Neural cell (in vitro differentiated cells): ENCODE results near the gene ZFP42. TPM values are rescaled to one million over a fixed set of nuclear protein-coding genes. Genes with fewer than 3 reads are reported as not detected.

Source experiments
- H2AFZ ChIP-seq: fragments of 200-600, 300-800 bp; sonication (generic), shearing (Covaris generic); 2 replicates; pipeline ENCODE4 v1.6.0; 2014; ENCODE audit warnings: low read depth, mild to moderate bottlenecking, antibody characterized with exemption, low read length, moderate library complexity
- H3F3A ChIP-seq: fragments of 200-600 bp; shearing (Covaris generic); 2 replicates; pipeline ENCODE4 v1.6.1; 2016; ENCODE audit warnings: mild to moderate bottlenecking, moderate library complexity, mixed read lengths, antibody characterized with exemption, low read length; ENCODE audit not compliant: insufficient read depth, poor library complexity, severe bottlenecking
- H3K27ac ChIP-seq: fragments of 200-600, 300-800 bp; sonication (generic), shearing (Covaris generic); 2 replicates; pipeline ENCODE4 v1.5.1; 2014; ENCODE audit warnings: mild to moderate bottlenecking, low read length, moderate library complexity
- H3K27me3 ChIP-seq: fragments of 300-800, 200-600 bp; sonication (generic), shearing (Covaris generic); 2 replicates; pipeline ENCODE4 v1.6.0; 2014; ENCODE audit warnings: mild to moderate bottlenecking, low read depth, low read length, moderate library complexity; ENCODE audit not compliant: insufficient read depth
- H3K36me3 ChIP-seq: fragments of 300-800, 200-600 bp; sonication (generic), shearing (Covaris generic); 2 replicates; pipeline ENCODE4 v1.5.1; 2014; ENCODE audit warnings: mild to moderate bottlenecking, antibody characterized with exemption, low read length, moderate library complexity; ENCODE audit not compliant: insufficient read depth
- H3K4me2 ChIP-seq: fragments of 300-800, 200-600 bp; sonication (generic), shearing (Covaris generic); 2 replicates; pipeline ENCODE4 v1.6.0; 2014; ENCODE audit warnings: mild to moderate bottlenecking, low read length
- H3K4me3 ChIP-seq: fragments of 300-800, 200-600 bp; sonication (generic), shearing (Covaris generic); 2 replicates; pipeline ENCODE4 v1.5.1; 2014; ENCODE audit warnings: mild to moderate bottlenecking, low read length, moderate library complexity
- H3K79me2 ChIP-seq: fragments of 200-600 bp; shearing (Covaris generic); replicated peaks from 2 replicates; pipeline ENCODE4 v1.6.0; 2014; ENCODE audit warnings: mild to moderate bottlenecking, low read length, moderate library complexity; ENCODE audit not compliant: insufficient read depth
- H3K9ac ChIP-seq: fragments of 300-800, 200-600 bp; sonication (generic), shearing (Covaris generic); 2 replicates; pipeline ENCODE4 v1.6.1; 2016; ENCODE audit warnings: mild to moderate bottlenecking, low read length, mixed read lengths
- H3K9me2 ChIP-seq: fragments of 200-600 bp; shearing (Covaris generic); 2 replicates; pipeline ENCODE4 v1.6.1; 2016; ENCODE audit warnings: mild to moderate bottlenecking, low read length, mixed read lengths; ENCODE audit not compliant: insufficient read depth
- H3K9me3 ChIP-seq: fragments of 200-600, 300-800 bp; sonication (generic), shearing (Covaris generic); 2 replicates; pipeline ENCODE4 v1.6.1; 2016; ENCODE audit warnings: mild to moderate bottlenecking, mixed run types, low read length, moderate library complexity, mixed read lengths
- H4K20me1 ChIP-seq: fragments of 200-600 bp; shearing (Covaris generic); 2 replicates; pipeline ENCODE4 v1.6.1; 2016; ENCODE audit warnings: mild to moderate bottlenecking, mixed run types; ENCODE audit not compliant: insufficient read depth
- CTCF ChIP-seq: fragments of 450-650 bp; IDR thresholded peaks from 2 replicates; pipeline ENCODE4 v1.5.1; 2014; ENCODE audit warnings: antibody characterized with exemption, mild to moderate bottlenecking, moderate library complexity; ENCODE audit not compliant: poor library complexity, severe bottlenecking
- EP300 ChIP-seq: fragments of 450-650 bp; conservative IDR thresholded peaks from 2 replicates; pipeline ENCODE4 v1.6.1; 2014; ENCODE audit warnings: antibody characterized with exemption, mild to moderate bottlenecking, moderate library complexity; ENCODE audit not compliant: poor library complexity, severe bottlenecking
- EZH2 ChIP-seq: fragments of 200-600, 300-800 bp; shearing (Covaris generic), sonication (generic); IDR thresholded peaks from 2 replicates; pipeline ENCODE4 v1.6.1; 2014; ENCODE audit warnings: antibody characterized with exemption, low read length, borderline replicate concordance, mild to moderate bottlenecking; ENCODE audit not compliant: insufficient read depth, poor library complexity, severe bottlenecking
- MXI1 ChIP-seq: fragments of 450-650 bp; conservative IDR thresholded peaks from 2 replicates; pipeline ENCODE4 v1.6.1; 2014; ENCODE audit warnings: antibody characterized with exemption, mild to moderate bottlenecking; ENCODE audit not compliant: poor library complexity, severe bottlenecking
- POLR2AphosphoS5 ChIP-seq: IDR thresholded peaks from 2 replicates; pipeline ENCODE4 v1.6.1; 2012
- RAD21 ChIP-seq: fragments of 450-650 bp; conservative IDR thresholded peaks from 2 replicates; pipeline ENCODE4 v1.6.1; 2014; ENCODE audit warnings: antibody characterized with exemption, mild to moderate bottlenecking, moderate library complexity
- SMC3 ChIP-seq: fragments of 450-650 bp; conservative IDR thresholded peaks from 2 replicates; pipeline ENCODE4 v1.6.1; 2014; ENCODE audit warnings: antibody characterized with exemption, mild to moderate bottlenecking, moderate library complexity; ENCODE audit not compliant: poor library complexity
- TAF1 ChIP-seq: IDR thresholded peaks from 2 replicates; pipeline ENCODE4 v1.6.1; 2012; ENCODE audit warnings: low read depth
- polyA plus RNA-seq: library from polyadenylated mRNA; depleted of rRNA; stranded (reverse); fragments of >200 nt; gene quantifications from 2 replicates; pipeline ENCODE4 v1.2.3, GENCODE V29; 2014
- TF ChIP-seq, protein P1 (sequence below): IDR thresholded peaks from 2 replicates; pipeline ENCODE4 v1.6.1; 2012; ENCODE audit warnings: borderline replicate concordance

The ZFP42 gene
- polyA plus RNA-seq, 1 donor from 2014 or later: not detected

DNA sequence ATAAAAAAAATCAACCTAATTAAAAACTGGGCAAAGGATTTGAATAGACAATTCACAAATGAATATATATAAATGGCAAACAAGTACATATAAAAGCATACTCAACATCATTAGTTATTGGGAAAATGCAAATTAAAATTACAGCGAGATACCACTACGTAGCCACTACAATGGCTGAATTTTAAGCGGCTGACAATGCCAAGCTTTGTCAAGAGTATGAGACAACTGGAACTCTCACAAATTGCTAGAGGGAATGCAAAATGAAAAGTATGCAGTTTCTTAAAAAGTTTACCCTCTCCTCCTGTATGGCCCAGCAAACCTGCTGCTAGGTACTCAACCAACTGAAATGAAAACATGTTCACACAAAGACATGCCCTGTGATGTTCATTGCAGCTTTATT, 34.8 kb downstream of the ZFP42 start:
- H3F3A ChIP-seq: no peaks in the 10 kb centered on the region
- H3K79me2 ChIP-seq: no peaks in the 10 kb centered on the region
- no peaks in the 10 kb centered on the region for H3K36me3 ChIP-seq
- H3K27me3 ChIP-seq: peaks cover 9% of the 10 kb centered on the region
- no peaks in the 10 kb centered on the region for H3K9me2 ChIP-seq
- no peaks in the 10 kb centered on the region for H3K9me3 ChIP-seq
- H2AFZ ChIP-seq: no peak overlapping the region
- no peaks in the 10 kb centered on the region for H4K20me1 ChIP-seq
- H3K27ac ChIP-seq: no peak overlapping the region
- no peak overlapping the region for H3K4me2 ChIP-seq
- H3K4me3 ChIP-seq: no peak overlapping the region
- no peak for TF ChIP-seq POLR2AphosphoS5
- no peak overlapping the region for H3K9ac ChIP-seq

- Histone ChIP-seq H2AFZ (no peak overlapping the region), H3K79me2 (no peaks in the 10 kb centered on the region), H3F3A (no peaks in the 10 kb centered on the region), H4K20me1 (no peaks in the 10 kb centered on the region), H3K9me2 (no peaks in the 10 kb centered on the region), H3K27ac (no peak overlapping the region), H3K4me3 (no peak overlapping the region), H3K27me3 (peaks cover 9% of the 10 kb centered on the region), H3K9me3 (no peaks in the 10 kb centered on the region), H3K36me3 (no peaks in the 10 kb centered on the region), H3K4me2 (no peak overlapping the region), H3K9ac (no peak overlapping the region)
- TF ChIP-seq RAD21 (no peak), CTCF (no peak), TAF1 (no peak), POLR2AphosphoS5 (no peak), EZH2 (no peak), SMC3 (no peak), EP300 (no peak), MXI1 (no peak)
- TF ChIP-seq, protein P1, sequence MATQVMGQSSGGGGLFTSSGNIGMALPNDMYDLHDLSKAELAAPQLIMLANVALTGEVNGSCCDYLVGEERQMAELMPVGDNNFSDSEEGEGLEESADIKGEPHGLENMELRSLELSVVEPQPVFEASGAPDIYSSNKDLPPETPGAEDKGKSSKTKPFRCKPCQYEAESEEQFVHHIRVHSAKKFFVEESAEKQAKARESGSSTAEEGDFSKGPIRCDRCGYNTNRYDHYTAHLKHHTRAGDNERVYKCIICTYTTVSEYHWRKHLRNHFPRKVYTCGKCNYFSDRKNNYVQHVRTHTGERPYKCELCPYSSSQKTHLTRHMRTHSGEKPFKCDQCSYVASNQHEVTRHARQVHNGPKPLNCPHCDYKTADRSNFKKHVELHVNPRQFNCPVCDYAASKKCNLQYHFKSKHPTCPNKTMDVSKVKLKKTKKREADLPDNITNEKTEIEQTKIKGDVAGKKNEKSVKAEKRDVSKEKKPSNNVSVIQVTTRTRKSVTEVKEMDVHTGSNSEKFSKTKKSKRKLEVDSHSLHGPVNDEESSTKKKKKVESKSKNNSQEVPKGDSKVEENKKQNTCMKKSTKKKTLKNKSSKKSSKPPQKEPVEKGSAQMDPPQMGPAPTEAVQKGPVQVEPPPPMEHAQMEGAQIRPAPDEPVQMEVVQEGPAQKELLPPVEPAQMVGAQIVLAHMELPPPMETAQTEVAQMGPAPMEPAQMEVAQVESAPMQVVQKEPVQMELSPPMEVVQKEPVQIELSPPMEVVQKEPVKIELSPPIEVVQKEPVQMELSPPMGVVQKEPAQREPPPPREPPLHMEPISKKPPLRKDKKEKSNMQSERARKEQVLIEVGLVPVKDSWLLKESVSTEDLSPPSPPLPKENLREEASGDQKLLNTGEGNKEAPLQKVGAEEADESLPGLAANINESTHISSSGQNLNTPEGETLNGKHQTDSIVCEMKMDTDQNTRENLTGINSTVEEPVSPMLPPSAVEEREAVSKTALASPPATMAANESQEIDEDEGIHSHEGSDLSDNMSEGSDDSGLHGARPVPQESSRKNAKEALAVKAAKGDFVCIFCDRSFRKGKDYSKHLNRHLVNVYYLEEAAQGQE: no peak
These were observed 36.2 kb downstream of the ZFP42 start for GRCh38 chr4:188031751-188032150.

GRCh38 chr4:188032170-188032569, 36.6 kb downstream of the ZFP42 start:
- no peak overlapping the region for H3K4me2 ChIP-seq
- no peaks in the 10 kb centered on the region for H3K36me3 ChIP-seq
- H3K27me3 ChIP-seq: peaks cover 9% of the 10 kb centered on the region
- no peak overlapping the region for H3K4me3 ChIP-seq
- no peak overlapping the region for H3K27ac ChIP-seq
- no peak overlapping the region for H2AFZ ChIP-seq
- TF ChIP-seq TAF1 (no peak), EP300 (no peak), RAD21 (no peak), EZH2 (no peak), CTCF (no peak), SMC3 (no peak), POLR2AphosphoS5 (no peak), MXI1 (no peak)
- TF ChIP-seq, protein P1: no peak
- H3K9ac ChIP-seq: no peak overlapping the region
- H3K9me2 ChIP-seq: no peaks in the 10 kb centered on the region
- no peaks in the 10 kb centered on the region for H3K79me2 ChIP-seq
- H4K20me1 ChIP-seq: no peaks in the 10 kb centered on the region
- no peaks in the 10 kb centered on the region for H3K9me3 ChIP-seq
- H3F3A ChIP-seq: no peaks in the 10 kb centered on the region
